Suprapubic skin (tissue), 4 donors: Measurements from ENCODE around the gene CSGALNACT2. TPM values are rescaled to one million over a fixed set of nuclear protein-coding genes. Genes with fewer than 3 reads are reported as not detected.

ENCODE experiments used
- DNase-seq, 2 donors: peaks; one replicate each; pipeline ENCODE4 v3.0.0-alpha.2; 2019; ENCODE audit warnings: low spot score in 2 of 2
- H3K27ac ChIP-seq: fragments of 200-600 bp; sonication (generic); one replicate; pipeline ENCODE4 v1.5.1; 2019
- H3K27me3 ChIP-seq: fragments of 200-600 bp; sonication (generic); one replicate; pipeline ENCODE4 v1.5.1; 2019
- H3K36me3 ChIP-seq: fragments of 200-600 bp; sonication (generic); one replicate; pipeline ENCODE4 v1.5.1; 2019
- H3K4me1 ChIP-seq: fragments of 200-600 bp; sonication (generic); one replicate; pipeline ENCODE4 v1.5.1; 2019
- H3K4me3 ChIP-seq: fragments of 200-600 bp; sonication (generic); one replicate; pipeline ENCODE4 v1.5.1; 2019; ENCODE audit warnings: mild to moderate bottlenecking
- H3K9me3 ChIP-seq: fragments of 200-600 bp; sonication (generic); one replicate; pipeline ENCODE4 v1.5.1; 2019
- EP300 ChIP-seq: sonication (generic); formaldehyde crosslinking; IDR thresholded peaks from one replicate; pipeline ENCODE4 v1.6.1; 2017; ENCODE audit warnings: antibody characterized with exemption
- POLR2A ChIP-seq, 2 donors: fragments of 450-650 bp; IDR thresholded peaks; one replicate each; pipeline ENCODE4 v1.6.1; 2017; ENCODE audit warnings: antibody characterized with exemption in 2 of 2, mild to moderate bottlenecking in 2 of 2, moderate library complexity in 2 of 2
- POLR2AphosphoS5 ChIP-seq, 3 donors: sonication (generic); formaldehyde crosslinking; IDR thresholded peaks; one replicate each; pipeline ENCODE4 v1.6.1; 2017; ENCODE audit warnings: antibody characterized with exemption in 3 of 3
- WGBS: methylation state at CpG from one replicate; pipeline ENCODE4 v1.1.5; 2018; 5-methylcytosine and 5-hydroxymethylcytosine counted together
- total RNA-seq, 4 donors: library from RNA; depleted of rRNA; stranded (reverse); fragments of >200 nt; gene quantifications; one replicate each; pipeline ENCODE4 v1.1.0, GENCODE V29; 2016
- TF ChIP-seq, protein P1 (sequence below), 2 donors: fragments of 200-600 bp in 1 of 2; fragments of 450-650 bp in 1 of 2; sonication (generic) in 1 of 2; IDR thresholded peaks; one replicate each; pipeline ENCODE4 v1.5.1; 2016 to 2019; ENCODE audit warnings: antibody characterized with exemption in 2 of 2, mild to moderate bottlenecking in 1 of 2, moderate library complexity in 1 of 2

Gene CSGALNACT2
- total RNA-seq, 4 donors from 2014 or later: 10.1 to 15.5 (median 13.9) TPM

DNA sequence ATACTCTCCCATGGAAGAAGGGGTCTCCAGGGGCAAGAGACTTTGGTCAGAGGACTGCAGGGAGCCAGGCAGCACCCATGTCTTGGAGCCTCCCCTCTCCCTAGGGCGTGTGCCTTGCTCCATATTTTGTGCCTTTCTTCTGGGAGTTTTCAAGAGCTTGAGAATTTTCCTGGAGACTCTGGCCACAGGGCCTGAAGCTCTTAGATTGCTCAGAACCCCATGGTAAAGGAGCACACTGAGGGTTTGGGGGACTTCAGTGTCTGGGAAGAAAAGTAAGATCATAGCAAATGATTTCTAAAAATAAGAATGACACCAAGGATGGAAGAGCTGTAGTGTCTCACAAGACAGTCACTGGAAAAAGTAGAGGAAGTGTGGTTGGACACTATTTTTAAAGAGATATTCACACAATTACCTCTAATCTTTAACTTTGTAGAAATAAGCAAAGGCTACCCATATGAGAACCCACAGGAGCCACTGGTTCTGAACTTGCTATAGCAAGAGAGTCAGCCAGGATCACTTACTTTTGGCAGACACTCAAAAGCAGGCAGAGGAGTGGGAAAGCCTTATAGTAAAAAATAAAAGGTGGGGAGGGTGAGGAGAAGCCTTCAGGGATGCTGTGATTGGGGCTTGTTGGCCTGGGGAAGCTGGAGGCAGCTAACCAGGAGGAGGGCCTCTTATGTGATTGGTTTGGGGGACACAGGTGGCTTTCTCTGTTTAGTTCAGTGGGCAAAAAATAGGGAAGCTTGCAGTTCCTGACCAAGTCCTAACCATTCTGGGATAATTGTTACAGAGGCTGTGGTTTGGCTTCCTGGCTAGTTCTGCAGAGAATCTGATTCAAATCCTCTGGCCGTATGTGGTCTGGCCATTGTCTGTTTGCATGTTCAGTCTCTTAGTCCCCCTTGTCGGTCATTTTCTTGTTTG, 5.1 kb upstream of the CSGALNACT2 start:
- no peak for DNase-seq
- peaks cover 22% of the 10 kb centered on the region for H3K4me1 ChIP-seq
- H3K4me3 ChIP-seq: no peak overlapping the region
- 69% methylated on average over 3 of the region's 3 CpGs for WGBS
- no peaks in the 10 kb centered on the region for H3K27me3 ChIP-seq
- TF ChIP-seq, protein P1, sequence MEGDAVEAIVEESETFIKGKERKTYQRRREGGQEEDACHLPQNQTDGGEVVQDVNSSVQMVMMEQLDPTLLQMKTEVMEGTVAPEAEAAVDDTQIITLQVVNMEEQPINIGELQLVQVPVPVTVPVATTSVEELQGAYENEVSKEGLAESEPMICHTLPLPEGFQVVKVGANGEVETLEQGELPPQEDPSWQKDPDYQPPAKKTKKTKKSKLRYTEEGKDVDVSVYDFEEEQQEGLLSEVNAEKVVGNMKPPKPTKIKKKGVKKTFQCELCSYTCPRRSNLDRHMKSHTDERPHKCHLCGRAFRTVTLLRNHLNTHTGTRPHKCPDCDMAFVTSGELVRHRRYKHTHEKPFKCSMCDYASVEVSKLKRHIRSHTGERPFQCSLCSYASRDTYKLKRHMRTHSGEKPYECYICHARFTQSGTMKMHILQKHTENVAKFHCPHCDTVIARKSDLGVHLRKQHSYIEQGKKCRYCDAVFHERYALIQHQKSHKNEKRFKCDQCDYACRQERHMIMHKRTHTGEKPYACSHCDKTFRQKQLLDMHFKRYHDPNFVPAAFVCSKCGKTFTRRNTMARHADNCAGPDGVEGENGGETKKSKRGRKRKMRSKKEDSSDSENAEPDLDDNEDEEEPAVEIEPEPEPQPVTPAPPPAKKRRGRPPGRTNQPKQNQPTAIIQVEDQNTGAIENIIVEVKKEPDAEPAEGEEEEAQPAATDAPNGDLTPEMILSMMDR (IDR thresholded peaks at IDR 0.05): no peak
- TF ChIP-seq EP300 (no peak), POLR2AphosphoS5 (IDR thresholded peaks at IDR 0.05) (no peak), POLR2A (IDR thresholded peaks at IDR 0.05) (no peak)
- no peak overlapping the region for H3K27ac ChIP-seq
- H3K9me3 ChIP-seq: no peaks in the 10 kb centered on the region
- no peaks in the 10 kb centered on the region for H3K36me3 ChIP-seq

DNA sequence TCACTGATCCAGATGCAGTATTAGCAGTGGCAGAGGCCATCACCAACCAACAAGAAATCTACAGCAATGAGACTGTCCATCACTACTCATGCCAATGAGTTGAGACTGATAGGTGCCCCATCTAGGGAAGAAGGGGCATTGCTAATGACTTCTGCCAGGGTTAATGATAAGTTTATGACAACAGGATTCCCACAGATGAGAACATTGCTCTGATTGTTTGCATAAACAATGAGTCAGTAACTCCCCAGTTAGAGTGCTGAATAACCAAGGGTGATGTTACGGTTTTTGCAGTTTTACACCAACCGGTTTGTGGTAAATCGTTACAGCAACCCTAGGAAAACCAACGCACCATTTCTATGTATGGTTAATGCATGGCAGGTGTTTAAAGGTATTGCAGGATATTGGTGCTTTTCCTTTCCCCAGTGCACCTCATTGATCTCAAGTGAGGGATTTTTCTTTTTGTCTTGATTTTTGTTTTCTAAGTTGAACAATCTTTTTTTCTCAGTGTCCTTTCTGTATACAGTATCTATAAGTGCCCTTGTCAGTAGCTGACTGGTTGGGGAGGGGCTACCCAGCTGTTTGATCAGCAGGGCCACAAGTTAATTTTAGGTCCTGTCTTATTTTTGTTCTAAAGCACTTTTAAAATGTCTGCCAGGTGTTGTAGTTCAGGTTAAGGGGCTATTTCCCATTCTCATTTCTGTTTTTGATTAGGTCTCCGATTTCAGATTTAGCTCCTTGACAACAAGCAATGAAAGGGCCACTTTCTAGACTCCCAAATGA, 3.9 kb upstream of the CSGALNACT2 start:
- H3K36me3 ChIP-seq: no peaks in the 10 kb centered on the region
- no peak for TF ChIP-seq POLR2AphosphoS5 (IDR thresholded peaks at IDR 0.05)
- TF ChIP-seq, protein P1 (IDR thresholded peaks at IDR 0.05): no peak
- no peak for TF ChIP-seq EP300
- TF ChIP-seq POLR2A (IDR thresholded peaks at IDR 0.05): no peak
- H3K27me3 ChIP-seq: no peaks in the 10 kb centered on the region
- no peak for DNase-seq
- H3K9me3 ChIP-seq: no peaks in the 10 kb centered on the region
- WGBS: 89% methylated on average over 5 of the region's 5 CpGs
- peaks cover 19% of the 10 kb centered on the region for H3K4me1 ChIP-seq
- H3K4me3 ChIP-seq: no peak overlapping the region
- no peak overlapping the region for H3K27ac ChIP-seq

DNA sequence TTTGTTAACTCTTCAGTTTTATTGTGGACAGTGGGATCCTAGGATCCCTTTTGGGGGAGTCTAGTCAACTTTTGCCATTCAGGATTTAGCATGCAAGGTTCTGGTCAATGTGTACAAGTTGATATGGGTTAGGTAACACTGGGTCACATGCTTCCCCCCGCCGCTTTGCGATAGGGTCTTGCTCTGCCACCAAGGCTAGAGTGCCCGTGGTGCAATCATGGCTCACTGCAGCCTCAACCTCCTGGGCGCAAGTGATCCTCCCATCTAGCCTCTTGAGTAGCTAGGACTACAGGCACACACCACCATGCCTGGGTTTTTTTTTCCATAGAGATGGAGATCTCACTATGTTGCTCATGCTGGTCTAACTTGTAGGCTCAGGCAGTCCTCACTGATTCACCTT, 3.2 kb upstream of the CSGALNACT2 start:
- H3K4me1 ChIP-seq: peaks cover 27% of the 10 kb centered on the region
- DNase-seq: no peak
- 100% methylated on average over 5 of the region's 5 CpGs for WGBS

DNA sequence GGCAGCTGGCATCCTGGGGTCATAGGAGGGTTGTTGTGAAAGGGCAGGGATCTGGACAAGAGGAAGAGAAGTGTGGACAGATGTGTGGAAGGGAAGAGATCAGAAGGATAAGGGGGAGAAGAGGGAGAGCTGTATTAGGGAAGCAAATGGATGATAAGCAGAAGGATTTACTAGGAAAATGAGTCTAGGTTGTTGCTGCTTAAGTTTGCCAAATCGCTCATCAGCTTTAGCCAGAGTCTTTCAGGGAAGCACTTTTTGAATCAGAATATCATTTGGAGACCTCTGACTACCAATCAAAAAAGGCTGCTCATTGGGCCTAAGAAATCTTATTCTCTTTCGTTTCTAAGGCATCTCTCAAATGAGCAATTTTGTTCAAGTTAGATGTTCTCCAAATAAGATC, 2.6 kb upstream of the CSGALNACT2 start:
- H3K9me3 ChIP-seq: no peaks in the 10 kb centered on the region
- DNase-seq: no peak
- WGBS: 80% methylated on average over 2 of the region's 2 CpGs
- H3K36me3 ChIP-seq: no peaks in the 10 kb centered on the region
- no peak overlapping the region for H3K27ac ChIP-seq
- TF ChIP-seq POLR2AphosphoS5 (IDR thresholded peaks at IDR 0.05) (no peak), POLR2A (IDR thresholded peaks at IDR 0.05) (no peak), EP300 (no peak)
- TF ChIP-seq, protein P1 (IDR thresholded peaks at IDR 0.05): no peak
- no peak overlapping the region for H3K4me3 ChIP-seq
- no peaks in the 10 kb centered on the region for H3K27me3 ChIP-seq
- H3K4me1 ChIP-seq: peaks cover 31% of the 10 kb centered on the region

More for the DNA sequence above, 3.2 kb upstream of the CSGALNACT2 start:
- TF ChIP-seq, protein P1 (IDR thresholded peaks at IDR 0.05): no peak
- Histone ChIP-seq H3K4me3 (no peak overlapping the region), H3K27me3 (no peaks in the 10 kb centered on the region), H3K36me3 (no peaks in the 10 kb centered on the region), H3K27ac (no peak overlapping the region), H3K9me3 (no peaks in the 10 kb centered on the region)

DNA sequence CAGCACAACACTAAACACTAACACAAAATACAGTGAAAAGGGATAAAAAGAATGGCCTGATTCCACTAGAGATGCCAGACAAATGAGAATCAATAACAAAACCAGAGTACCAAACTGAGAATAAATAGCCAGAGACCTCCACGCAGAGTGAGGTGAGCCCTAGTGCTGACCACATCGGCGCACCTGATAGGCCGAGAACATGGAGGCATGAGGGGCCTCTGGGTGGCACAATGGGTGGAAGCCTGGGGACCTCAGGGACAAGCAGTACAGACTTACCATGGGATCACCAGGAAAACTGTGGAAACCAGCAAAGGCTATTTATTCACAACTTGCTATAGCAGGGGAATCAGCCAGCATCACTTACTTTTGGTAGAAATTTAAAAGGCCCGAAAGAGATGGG, 1.8 kb upstream of the CSGALNACT2 start:
- TF ChIP-seq POLR2AphosphoS5 (IDR thresholded peaks at IDR 0.05) (no peak), EP300 (no peak)
- TF ChIP-seq, protein P1 (IDR thresholded peaks at IDR 0.05): no peak
- no peak for DNase-seq

More for the DNA sequence above, 1.8 kb upstream of the CSGALNACT2 start:
- H3K4me3 ChIP-seq: no peak overlapping the region
- WGBS: 93% methylated on average over 5 of the region's 5 CpGs
- no peak overlapping the region for H3K27ac ChIP-seq
- peaks cover 36% of the 10 kb centered on the region for H3K4me1 ChIP-seq
- no peaks in the 10 kb centered on the region for H3K36me3 ChIP-seq
- H3K9me3 ChIP-seq: no peaks in the 10 kb centered on the region
- H3K27me3 ChIP-seq: no peaks in the 10 kb centered on the region
